GM21576 (cell line): ENCODE results near the gene KLF8.

Source experiments
- ATAC-seq: cut with Tn5 transposase; IDR thresholded peaks from one replicate; pipeline ENCODE4 v1.9.1; 2021; ENCODE audit warnings: mild to moderate bottlenecking, moderate library complexity; ENCODE audit not compliant: unreplicated experiment

KLF8 gene

DNA sequence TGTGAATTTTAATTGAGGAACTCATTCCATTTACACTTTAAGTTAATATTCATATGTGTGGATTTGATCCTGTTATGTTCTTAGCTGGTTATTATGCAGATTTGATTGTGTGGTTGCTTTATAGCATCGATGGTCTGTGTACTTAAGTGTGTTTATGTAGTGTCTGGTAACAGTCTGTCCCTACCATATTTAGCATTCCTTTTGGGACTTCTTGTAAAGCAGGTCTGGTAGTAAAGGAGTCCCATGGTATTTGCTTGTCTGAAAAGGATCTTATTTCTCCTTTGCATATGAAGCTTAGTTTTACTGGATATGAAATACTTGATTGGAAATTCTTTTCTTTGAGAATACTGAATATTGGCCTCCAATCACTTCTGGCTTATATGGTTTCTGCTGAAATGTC lies 76.6 kb downstream of the KLF8 start:
- no peak for ATAC-seq

DNA sequence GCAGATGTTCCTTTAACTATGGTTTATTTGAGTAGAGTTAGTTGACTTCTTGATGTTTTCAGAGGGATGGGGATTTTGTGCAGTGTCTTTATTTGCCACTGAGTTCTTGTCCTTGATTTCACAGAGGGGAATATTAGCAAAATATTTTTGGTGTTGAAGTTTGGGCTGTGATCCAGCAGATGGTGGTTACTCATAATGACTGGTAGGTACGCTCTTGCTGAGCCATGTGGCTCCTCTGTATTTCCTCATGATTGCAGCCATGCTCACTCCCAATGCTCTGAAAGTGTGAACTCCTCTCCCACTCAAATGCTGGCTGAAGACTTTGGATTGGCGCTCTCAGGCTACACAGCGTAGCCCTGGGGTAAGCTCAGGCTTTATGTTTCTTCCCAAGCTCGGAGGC lies 77.7 kb downstream of the KLF8 start:
- no peak for ATAC-seq

DNA sequence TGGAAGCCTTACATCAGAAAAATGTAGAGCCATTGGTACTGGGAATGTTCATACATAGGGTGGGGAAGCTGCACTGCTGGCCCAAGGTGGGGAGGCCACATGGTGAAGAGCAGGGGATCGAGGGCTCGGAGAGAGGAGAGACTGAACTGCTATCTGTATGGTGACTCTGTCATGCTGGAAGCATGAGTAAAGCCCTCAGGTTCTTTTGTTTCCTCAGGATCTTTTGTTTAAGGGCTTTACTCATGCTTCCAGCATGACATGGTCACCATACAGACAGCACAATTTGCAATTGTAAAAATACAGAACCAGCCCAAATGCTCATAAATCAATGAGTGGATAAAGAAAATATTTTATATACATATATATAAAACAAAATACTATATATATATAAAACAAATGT lies 78.4 kb downstream of the KLF8 start:
- no peak for ATAC-seq

DNA sequence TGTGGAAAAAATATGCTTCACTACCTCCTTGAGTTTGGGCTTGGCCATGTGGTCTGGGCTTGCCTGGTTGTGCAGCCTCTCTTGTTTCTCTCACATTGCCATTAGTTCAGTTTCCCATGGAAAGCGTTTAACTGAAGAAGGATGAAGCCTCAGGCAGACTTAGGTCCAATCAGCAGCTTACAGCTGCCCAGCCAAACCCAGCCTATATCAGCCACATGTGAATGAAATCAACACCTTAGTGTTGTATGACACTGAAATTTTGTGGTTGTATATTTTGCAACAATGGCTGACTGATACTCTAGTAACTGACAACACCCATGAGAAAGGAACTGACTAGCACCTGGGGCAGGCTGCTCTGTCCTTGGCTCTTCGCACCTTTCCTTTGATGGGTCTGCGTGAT lies 81.2 kb downstream of the KLF8 start:
- ATAC-seq: no peak

DNA sequence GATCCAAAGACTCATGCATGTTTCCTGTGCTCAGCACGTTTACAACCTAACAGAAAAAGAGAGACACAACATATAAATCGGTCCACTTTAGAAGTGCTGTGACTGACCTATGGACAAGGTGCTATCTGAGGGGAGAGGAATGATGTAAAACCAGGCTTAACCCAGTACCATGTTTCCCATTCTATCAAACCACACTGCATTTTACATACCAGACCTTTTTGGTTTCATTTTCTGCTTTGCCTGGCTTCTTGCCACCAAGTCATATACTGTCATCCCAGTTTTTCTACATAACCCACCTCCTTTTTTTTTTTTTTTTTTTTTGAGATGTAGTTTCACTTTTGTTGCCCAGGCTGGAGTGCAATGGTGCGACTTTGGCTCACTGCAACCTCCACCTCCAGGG lies 82.2 kb downstream of the KLF8 start:
- ATAC-seq: no peak

DNA sequence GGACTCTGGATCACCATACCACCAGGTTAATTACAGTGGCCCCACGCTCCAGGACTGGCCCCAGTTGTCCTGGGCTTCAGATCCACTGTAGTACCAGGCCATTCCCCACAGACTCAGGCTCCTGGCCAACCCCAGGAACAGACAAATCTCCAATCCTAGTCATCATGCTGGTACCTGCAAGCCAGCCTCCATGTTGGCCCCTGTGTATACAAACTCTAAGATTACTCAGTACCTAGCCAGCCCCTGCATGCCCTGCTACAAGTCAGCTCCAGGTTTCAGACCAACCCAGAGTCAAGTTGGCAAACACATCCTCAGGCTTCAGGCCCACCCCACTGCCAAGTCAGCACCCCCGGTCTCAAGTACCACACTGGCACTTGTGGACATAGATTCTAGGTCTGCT lies 85.9 kb downstream of the KLF8 start:
- ATAC-seq: no peak

DNA sequence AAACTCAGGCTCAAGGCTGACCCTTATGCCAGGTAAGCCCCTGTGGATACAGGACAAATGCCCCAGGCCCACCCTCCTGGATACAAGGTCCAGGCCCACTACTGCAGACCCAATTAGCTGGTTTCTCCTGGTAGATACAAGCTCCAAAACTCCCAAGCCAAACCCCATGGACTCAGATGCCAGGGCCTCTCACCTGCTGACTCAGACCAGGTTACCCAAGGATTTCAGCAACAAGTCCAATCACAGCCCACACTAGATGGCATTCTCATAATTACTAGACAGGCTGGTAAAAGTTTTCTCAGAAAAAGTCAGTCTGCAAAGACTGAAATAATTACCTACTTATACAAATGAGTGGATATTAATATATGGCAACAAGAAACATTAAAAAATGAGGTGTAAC lies 87.0 kb downstream of the KLF8 start:
- ATAC-seq: no peak
